GM12878 (cell line): ENCODE measurements around the gene U2AF1. TPM values are rescaled to one million over a fixed set of nuclear protein-coding genes. Genes with fewer than 3 reads are reported as not detected.
"Not testable (repeated sequence)": the region's sequence is repeated elsewhere in the genome, so short reads cannot be mapped to it uniquely, and the experiment has no call there.

Source experiments
- ATAC-seq: fragments of 200-7000 bp; cut with Tn5 transposase; 3 replicates; pipeline ENCODE4 v1.9.1; 2020; ENCODE audit warnings: mild to moderate bottlenecking, moderate library complexity
- BruUV-seq: library from RNA; stranded (reverse); fragments of 400-500 nt; replicated peaks from 2 replicates; lab custom pipeline; 2021; lab: Mats Ljungman, UMichigan
- CTCF ChIA-PET: fragments of 300-600 bp; sonication (Branson Sonifier 250); formaldehyde crosslinking; extraction: SDS; loops from one replicate; lab custom pipeline; 2021; ENCODE audit warnings: inconsistent platforms; lab: Yijun Ruan, JAX
- POLR2A ChIA-PET: fragments of 350-600 bp; formaldehyde crosslinking; extraction: SDS; loops from one replicate; lab custom pipeline; 2021; ENCODE audit warnings: inconsistent platforms; lab: Charles Lee
- RAD21 ChIA-PET: fragments of 300-600 bp; sonication (Branson Sonifier 250); formaldehyde crosslinking; loops from one replicate; lab custom pipeline; 2023; ENCODE audit warnings: antibody characterized with exemption; ENCODE audit not compliant: unreplicated experiment; lab: Charles Lee
- SMC1A ChIA-PET: fragments of 300-600 bp; sonication (Branson Sonifier 250); formaldehyde crosslinking; loops from one replicate; lab custom pipeline; 2023; ENCODE audit not compliant: unreplicated experiment, uncharacterized antibody; lab: Charles Lee
- DNase-seq: peaks from one replicate; pipeline ENCODE4 v3.0.0-alpha.2; 2011; ENCODE audit warnings: low read depth, low spot score
- FAIRE-seq: peaks from 3 replicates; lab custom pipeline; 2011; peaks lifted over from hg19 to GRCh38; lab: Jason Lieb, UNC
- H2AFZ ChIP-seq: 2 replicates; pipeline ENCODE4 v1.6.0; 2011; ENCODE audit warnings: low read depth, low read length, control low read depth; ENCODE audit not compliant: control insufficient read depth
- H3K27ac ChIP-seq: 2 replicates; pipeline ENCODE4 v1.5.1; 2011; ENCODE audit warnings: control low read depth; ENCODE audit not compliant: control insufficient read depth, insufficient read depth
- H3K27me3 ChIP-seq, 2 experiments: replicated peaks in 1 of 2; 2 replicates each; pipeline versions ENCODE4 v1.6.0 to v1.6.1; 2011; ENCODE audit warnings: low read length in 1 of 2; ENCODE audit not compliant: control insufficient read depth in 2 of 2, insufficient read depth in 2 of 2
- H3K36me3 ChIP-seq, 2 experiments: 2 replicates each; pipeline ENCODE4 v1.5.1; 2011; ENCODE audit warnings: low read length in 1 of 2; ENCODE audit not compliant: control insufficient read depth in 2 of 2, insufficient read depth in 2 of 2
- H3K4me1 ChIP-seq: 2 replicates; pipeline ENCODE4 v1.6.1; 2011; ENCODE audit warnings: mild to moderate bottlenecking, low read length, moderate library complexity, mixed read lengths; ENCODE audit not compliant: control insufficient read depth, insufficient read depth
- H3K4me2 ChIP-seq: 2 replicates; pipeline ENCODE4 v1.6.0; 2011; ENCODE audit warnings: control low read depth; ENCODE audit not compliant: control insufficient read depth, insufficient read depth
- H3K4me3 ChIP-seq: fragments of 200-600 bp; sonication (generic); 2 replicates; pipeline ENCODE4 v1.5.1; 2016
- H3K79me2 ChIP-seq: 2 replicates; pipeline ENCODE4 v1.6.0; 2011; ENCODE audit warnings: low read length; ENCODE audit not compliant: control insufficient read depth, insufficient read depth
- H3K9ac ChIP-seq: 2 replicates; pipeline ENCODE4 v1.8.0; 2011; ENCODE audit warnings: low read length, control low read depth, mixed read lengths; ENCODE audit not compliant: control insufficient read depth, insufficient read depth
- H3K9me3 ChIP-seq: replicated peaks from 3 replicates; pipeline ENCODE4 v1.5.1; 2011; ENCODE audit warnings: mild to moderate bottlenecking, low read length; ENCODE audit not compliant: control insufficient read depth, insufficient read depth
- H4K20me1 ChIP-seq: 2 replicates; pipeline ENCODE4 v1.6.0; 2011; ENCODE audit not compliant: control insufficient read depth, insufficient read depth
- WGBS: methylation state at CpG from one replicate; pipeline ENCODE4 v1.1.6; 2016; ENCODE audit warnings: low lambda C conversion rate; ENCODE audit not compliant: insufficient replicate concordance, insufficient coverage; ENCODE audit errors: missing lambda C conversion rate; 5-methylcytosine and 5-hydroxymethylcytosine counted together
- in situ Hi-C: fragments of 300-500 bp; cut with MboI; formaldehyde crosslinking; loops from 9 replicates; pipeline ENCODE4 v1.14.3; 2018; ENCODE audit warnings: mixed read lengths
- intact Hi-C: fragments of 100-400 bp; cut with micrococcal nuclease; formaldehyde crosslinking; loops from one replicate; pipeline ENCODE4 v1.14.2; 2022; ENCODE audit not compliant: unreplicated experiment
- polyA plus RNA-seq, 11 experiments: library from polyadenylated mRNA; depleted of rRNA in 4 of 11; unstranded in 6 of 11; stranded (reverse) in 5 of 11; fragments of >200 nt; fragmentation: Nextera tagmentation in 4 of 11; fragmentation: Illumina TruSeq in 1 of 11; extraction: Ambion mirVana in 4 of 11; extraction: Trizol in 1 of 11; gene quantifications; 1 replicate in 1 of 11; 2 replicates in 10 of 11; pipeline versions ENCODE4 v1.2.1 to v1.2.3, GENCODE V29; 2011 to 2016; ENCODE audit warnings: inconsistent platforms in 2 of 11, missing spikeins in 2 of 11, low read depth in 1 of 11
- total RNA-seq, 4 experiments: library from RNA; depleted of rRNA in 3 of 4; stranded (reverse); fragments of >200 nt in 3 of 4; fragmentation: Illumina TruSeq in 1 of 4; extraction: Trizol in 1 of 4; gene quantifications; 2 replicates each; pipeline versions ENCODE4 v1.2.1 to v1.2.3, GENCODE V29; 2013 to 2021

Gene U2AF1
- total and polyA plus RNA-seq, 10 of the 15 experiments (the other 5 are each of a cell fraction or from before 2014, with no cell fraction given), result 8.6 to 182 (median 60.1) TPM

GRCh38 chr21:43043291-43043690 lies 64.1 kb downstream of the U2AF1 start:
- ATAC-seq, CTCF ChIA-PET, FAIRE-seq, DNase-seq, in situ Hi-C loops, H3K9ac ChIP-seq, SMC1A ChIA-PET, H3K27me3 ChIP-seq, H3K27ac ChIP-seq, H3K79me2 ChIP-seq, H4K20me1 ChIP-seq, H3K9me3 ChIP-seq, RAD21 ChIA-PET, BruUV-seq, POLR2A ChIA-PET, H3K36me3 ChIP-seq, H2AFZ ChIP-seq, intact Hi-C loops, H3K4me3 ChIP-seq, H3K4me1 ChIP-seq, H3K4me2 ChIP-seq: not testable (repeated sequence)
- WGBS, result 70% methylated on average over 7 of the region's 14 CpGs

Other genes starting within 250 kb of the U2AF1 start
- gene WDR4, start 228.0 kb downstream of the U2AF1 start, total RNA-seq (2014; rRNA removed), result 13.8 and 17.5 TPM in 2 replicates
- gene WDR4, start 228.0 kb downstream of the U2AF1 start, total RNA-seq (2014; rRNA removed; fragmentation: Illumina TruSeq; extraction: Trizol), result 15.2 and 17.1 TPM in 2 replicates
- 39.4 and 41.3 TPM in 2 replicates for gene WDR4, start 228.0 kb downstream of the U2AF1 start, total RNA-seq (2021)
- gene WDR4, start 228.0 kb downstream of the U2AF1 start, polyA plus RNA-seq (2011; rRNA removed), result 8.8 and 14.1 TPM in 2 replicates
- gene WDR4, start 228.0 kb downstream of the U2AF1 start, polyA plus RNA-seq (2014; fragmentation: Illumina TruSeq; extraction: Trizol), result 10.3 and 19.8 TPM in 2 replicates
- gene WDR4, start 228.0 kb downstream of the U2AF1 start, polyA plus RNA-seq (2014; fragmentation: Nextera tagmentation; extraction: Ambion mirVana), result 1 to 10 TPM; 2.1 to 9.1 TPM
- 45.3 and 51.8 TPM in 2 replicates for gene WDR4, start 228.0 kb downstream of the U2AF1 start, polyA plus RNA-seq (2014; rRNA removed)
- 10 to 100 TPM; 37.7 to 40.1 TPM for gene WDR4, start 228.0 kb downstream of the U2AF1 start, polyA plus RNA-seq (2016; fragmentation: Nextera tagmentation; extraction: Ambion mirVana)
- gene NDUFV3, start 214.3 kb downstream of the U2AF1 start, total RNA-seq (2014; rRNA removed), result 31.6 and 31.9 TPM in 2 replicates
- 32.7 and 34.2 TPM in 2 replicates for gene NDUFV3, start 214.3 kb downstream of the U2AF1 start, total RNA-seq (2014; rRNA removed; fragmentation: Illumina TruSeq; extraction: Trizol)
- 27.7 and 28.4 TPM in 2 replicates for gene NDUFV3, start 214.3 kb downstream of the U2AF1 start, total RNA-seq (2021)
- 10.6 and 13.4 TPM in 2 replicates for gene NDUFV3, start 214.3 kb downstream of the U2AF1 start, polyA plus RNA-seq (2011; rRNA removed)
- 24.8 and 33.3 TPM in 2 replicates for gene NDUFV3, start 214.3 kb downstream of the U2AF1 start, polyA plus RNA-seq (2014; fragmentation: Illumina TruSeq; extraction: Trizol)
- gene NDUFV3, start 214.3 kb downstream of the U2AF1 start, polyA plus RNA-seq (2014; fragmentation: Nextera tagmentation; extraction: Ambion mirVana), result 1 to 10 TPM; 7.0 to 9.1 TPM
- 27.6 and 31.3 TPM in 2 replicates for gene NDUFV3, start 214.3 kb downstream of the U2AF1 start, polyA plus RNA-seq (2014; rRNA removed)
- 10 to 100 TPM; 42.2 to 44.7 TPM for gene NDUFV3, start 214.3 kb downstream of the U2AF1 start, polyA plus RNA-seq (2016; fragmentation: Nextera tagmentation; extraction: Ambion mirVana)
- not detected in 2 replicates for gene ERVH48-1, start 181.9 kb downstream of the U2AF1 start, total RNA-seq (2014; rRNA removed)
- not detected in 2 replicates for gene ERVH48-1, start 181.9 kb downstream of the U2AF1 start, total RNA-seq (2014; rRNA removed; fragmentation: Illumina TruSeq; extraction: Trizol)
- not detected in 2 replicates for gene ERVH48-1, start 181.9 kb downstream of the U2AF1 start, total RNA-seq (2021)
- gene ERVH48-1, start 181.9 kb downstream of the U2AF1 start, polyA plus RNA-seq (2011; rRNA removed), result not detected in 2 replicates
- gene ERVH48-1, start 181.9 kb downstream of the U2AF1 start, polyA plus RNA-seq (2014; fragmentation: Illumina TruSeq; extraction: Trizol), result 0.03 TPM in 1 of 2 replicates, not detected in the other
- gene ERVH48-1, start 181.9 kb downstream of the U2AF1 start, polyA plus RNA-seq (2014; fragmentation: Nextera tagmentation; extraction: Ambion mirVana), result not detected
- gene ERVH48-1, start 181.9 kb downstream of the U2AF1 start, polyA plus RNA-seq (2014; rRNA removed), result not detected in 2 replicates
- under 1 TPM; 0.13 to 0.30 TPM for gene ERVH48-1, start 181.9 kb downstream of the U2AF1 start, polyA plus RNA-seq (2016; fragmentation: Nextera tagmentation; extraction: Ambion mirVana)
- 6.9 and 10.0 TPM in 2 replicates for gene PKNOX1, start 133.0 kb downstream of the U2AF1 start, total RNA-seq (2014; rRNA removed)
- 7.3 and 7.7 TPM in 2 replicates for gene PKNOX1, start 133.0 kb downstream of the U2AF1 start, total RNA-seq (2014; rRNA removed; fragmentation: Illumina TruSeq; extraction: Trizol)
- 11.9 and 13.3 TPM in 2 replicates for gene PKNOX1, start 133.0 kb downstream of the U2AF1 start, total RNA-seq (2021)
- 21.4 and 23.7 TPM in 2 replicates for gene PKNOX1, start 133.0 kb downstream of the U2AF1 start, polyA plus RNA-seq (2011; rRNA removed)
- 10.5 and 16.0 TPM in 2 replicates for gene PKNOX1, start 133.0 kb downstream of the U2AF1 start, polyA plus RNA-seq (2014; fragmentation: Illumina TruSeq; extraction: Trizol)
- gene PKNOX1, start 133.0 kb downstream of the U2AF1 start, polyA plus RNA-seq (2014; fragmentation: Nextera tagmentation; extraction: Ambion mirVana), result 10 to 100 TPM in 1 of 2 experiments, 1 to 10 TPM in 1; 9.5 to 11.3 TPM
- gene PKNOX1, start 133.0 kb downstream of the U2AF1 start, polyA plus RNA-seq (2014; rRNA removed), result 14.4 and 14.8 TPM in 2 replicates
- 10 to 100 TPM; 20.8 to 22.9 TPM for gene PKNOX1, start 133.0 kb downstream of the U2AF1 start, polyA plus RNA-seq (2016; fragmentation: Nextera tagmentation; extraction: Ambion mirVana)
- gene CBS, start 31.7 kb downstream of the U2AF1 start, total RNA-seq (2014; rRNA removed), result 2.2 and 2.9 TPM in 2 replicates
- 0.69 and 1.0 TPM in 2 replicates for gene CBS, start 31.7 kb downstream of the U2AF1 start, total RNA-seq (2014; rRNA removed; fragmentation: Illumina TruSeq; extraction: Trizol)
- gene CBS, start 31.7 kb downstream of the U2AF1 start, total RNA-seq (2021), result 4.2 and 4.8 TPM in 2 replicates
- gene CBS, start 31.7 kb downstream of the U2AF1 start, polyA plus RNA-seq (2011; rRNA removed), result 0.19 and 0.29 TPM in 2 replicates
- gene CBS, start 31.7 kb downstream of the U2AF1 start, polyA plus RNA-seq (2014; fragmentation: Illumina TruSeq; extraction: Trizol), result 0.63 and 1.2 TPM in 2 replicates
- under 1 TPM; 0.10 to 0.20 TPM for gene CBS, start 31.7 kb downstream of the U2AF1 start, polyA plus RNA-seq (2014; fragmentation: Nextera tagmentation; extraction: Ambion mirVana)
- 2.1 and 3.5 TPM in 2 replicates for gene CBS, start 31.7 kb downstream of the U2AF1 start, polyA plus RNA-seq (2014; rRNA removed)
- 1 to 10 TPM; 4.0 to 4.4 TPM for gene CBS, start 31.7 kb downstream of the U2AF1 start, polyA plus RNA-seq (2016; fragmentation: Nextera tagmentation; extraction: Ambion mirVana)
- not detected in 2 replicates for gene CRYAA, start 61.4 kb upstream of the U2AF1 start, total RNA-seq (2014; rRNA removed)
- gene CRYAA, start 61.4 kb upstream of the U2AF1 start, total RNA-seq (2014; rRNA removed; fragmentation: Illumina TruSeq; extraction: Trizol), result not detected in 2 replicates
- not detected in 2 replicates for gene CRYAA, start 61.4 kb upstream of the U2AF1 start, total RNA-seq (2021)
- gene CRYAA, start 61.4 kb upstream of the U2AF1 start, polyA plus RNA-seq (2011; rRNA removed), result not detected in 2 replicates
- gene CRYAA, start 61.4 kb upstream of the U2AF1 start, polyA plus RNA-seq (2014; fragmentation: Illumina TruSeq; extraction: Trizol), result not detected in 2 replicates
- gene CRYAA, start 61.4 kb upstream of the U2AF1 start, polyA plus RNA-seq (2014; fragmentation: Nextera tagmentation; extraction: Ambion mirVana), result not detected
- gene CRYAA, start 61.4 kb upstream of the U2AF1 start, polyA plus RNA-seq (2014; rRNA removed), result not detected in 2 replicates
- not detected for gene CRYAA, start 61.4 kb upstream of the U2AF1 start, polyA plus RNA-seq (2016; fragmentation: Nextera tagmentation; extraction: Ambion mirVana)